GM12878 (cell line): ENCODE results near the gene CYP8B1. TPM values are rescaled to one million over a fixed set of nuclear protein-coding genes. Genes with fewer than 3 reads are reported as not detected.
"Not testable (repeated sequence)": the region's sequence is repeated elsewhere in the genome, so short reads cannot be mapped to it uniquely, and the experiment has no call there.

Experiments
- ATAC-seq: fragments of 200-7000 bp; cut with Tn5 transposase; 3 replicates; pipeline ENCODE4 v1.9.1; 2020; ENCODE audit warnings: mild to moderate bottlenecking, moderate library complexity
- BruUV-seq: library from RNA; stranded (reverse); fragments of 400-500 nt; replicated peaks from 2 replicates; lab custom pipeline; 2021; lab: Mats Ljungman, UMichigan
- CTCF ChIA-PET: fragments of 300-600 bp; sonication (Branson Sonifier 250); formaldehyde crosslinking; extraction: SDS; loops from one replicate; lab custom pipeline; 2021; ENCODE audit warnings: inconsistent platforms; lab: Yijun Ruan, JAX
- POLR2A ChIA-PET: fragments of 350-600 bp; formaldehyde crosslinking; extraction: SDS; loops from one replicate; lab custom pipeline; 2021; ENCODE audit warnings: inconsistent platforms; lab: Charles Lee
- RAD21 ChIA-PET: fragments of 300-600 bp; sonication (Branson Sonifier 250); formaldehyde crosslinking; loops from one replicate; lab custom pipeline; 2023; ENCODE audit warnings: antibody characterized with exemption; ENCODE audit not compliant: unreplicated experiment; lab: Charles Lee
- SMC1A ChIA-PET: fragments of 300-600 bp; sonication (Branson Sonifier 250); formaldehyde crosslinking; loops from one replicate; lab custom pipeline; 2023; ENCODE audit not compliant: unreplicated experiment, uncharacterized antibody; lab: Charles Lee
- DNase-seq: peaks from one replicate; pipeline ENCODE4 v3.0.0-alpha.2; 2011; ENCODE audit warnings: low read depth, low spot score
- FAIRE-seq: peaks from 3 replicates; lab custom pipeline; 2011; peaks lifted over from hg19 to GRCh38; lab: Jason Lieb, UNC
- H2AFZ ChIP-seq: 2 replicates; pipeline ENCODE4 v1.6.0; 2011; ENCODE audit warnings: low read depth, low read length, control low read depth; ENCODE audit not compliant: control insufficient read depth
- H3K27ac ChIP-seq: 2 replicates; pipeline ENCODE4 v1.5.1; 2011; ENCODE audit warnings: control low read depth; ENCODE audit not compliant: control insufficient read depth, insufficient read depth
- H3K27me3 ChIP-seq, 2 experiments: replicated peaks in 1 of 2; 2 replicates each; pipeline versions ENCODE4 v1.6.0 to v1.6.1; 2011; ENCODE audit warnings: low read length in 1 of 2; ENCODE audit not compliant: control insufficient read depth in 2 of 2, insufficient read depth in 2 of 2
- H3K36me3 ChIP-seq, 2 experiments: 2 replicates each; pipeline ENCODE4 v1.5.1; 2011; ENCODE audit warnings: low read length in 1 of 2; ENCODE audit not compliant: control insufficient read depth in 2 of 2, insufficient read depth in 2 of 2
- H3K4me1 ChIP-seq: 2 replicates; pipeline ENCODE4 v1.6.1; 2011; ENCODE audit warnings: mild to moderate bottlenecking, low read length, moderate library complexity, mixed read lengths; ENCODE audit not compliant: control insufficient read depth, insufficient read depth
- H3K4me2 ChIP-seq: 2 replicates; pipeline ENCODE4 v1.6.0; 2011; ENCODE audit warnings: control low read depth; ENCODE audit not compliant: control insufficient read depth, insufficient read depth
- H3K4me3 ChIP-seq: fragments of 200-600 bp; sonication (generic); 2 replicates; pipeline ENCODE4 v1.5.1; 2016
- H3K79me2 ChIP-seq: 2 replicates; pipeline ENCODE4 v1.6.0; 2011; ENCODE audit warnings: low read length; ENCODE audit not compliant: control insufficient read depth, insufficient read depth
- H3K9ac ChIP-seq: 2 replicates; pipeline ENCODE4 v1.8.0; 2011; ENCODE audit warnings: low read length, control low read depth, mixed read lengths; ENCODE audit not compliant: control insufficient read depth, insufficient read depth
- H3K9me3 ChIP-seq: replicated peaks from 3 replicates; pipeline ENCODE4 v1.5.1; 2011; ENCODE audit warnings: mild to moderate bottlenecking, low read length; ENCODE audit not compliant: control insufficient read depth, insufficient read depth
- H4K20me1 ChIP-seq: 2 replicates; pipeline ENCODE4 v1.6.0; 2011; ENCODE audit not compliant: control insufficient read depth, insufficient read depth
- GABPA ChIP-seq: IDR thresholded peaks from 2 replicates; pipeline ENCODE4 v1.6.1; 2014; ENCODE audit warnings: antibody characterized with exemption, low read depth, mild to moderate bottlenecking, inconsistent platforms
- NFIC ChIP-seq: IDR thresholded peaks from 2 replicates; pipeline ENCODE4 v1.6.1; 2012; ENCODE audit warnings: low read depth, mild to moderate bottlenecking, inconsistent platforms, low read length, moderate library complexity
- NRF1 ChIP-seq: conservative IDR thresholded peaks from 2 replicates; pipeline ENCODE4 v1.6.1; 2011; ENCODE audit warnings: mild to moderate bottlenecking, low read depth, low read length, improper control_type of control experiment
- PAX5 ChIP-seq: IDR thresholded peaks from 2 replicates; pipeline ENCODE4 v1.6.1; 2011; ENCODE audit warnings: low read depth, low read length, borderline replicate concordance
- SMARCA5 ChIP-seq: fragments of 450-650 bp; IDR thresholded peaks from 2 replicates; pipeline ENCODE4 v1.6.1; 2017; ENCODE audit warnings: mild to moderate bottlenecking
- YBX1 ChIP-seq: fragments of 450-650 bp; IDR thresholded peaks from 2 replicates; pipeline ENCODE4 v1.6.1; 2016; ENCODE audit warnings: antibody characterized with exemption
- WGBS: methylation state at CpG from one replicate; pipeline ENCODE4 v1.1.6; 2016; ENCODE audit warnings: low lambda C conversion rate; ENCODE audit not compliant: insufficient replicate concordance, insufficient coverage; ENCODE audit errors: missing lambda C conversion rate; 5-methylcytosine and 5-hydroxymethylcytosine counted together
- in situ Hi-C: fragments of 300-500 bp; cut with MboI; formaldehyde crosslinking; loops from 9 replicates; pipeline ENCODE4 v1.14.3; 2018; ENCODE audit warnings: mixed read lengths
- intact Hi-C: fragments of 100-400 bp; cut with micrococcal nuclease; formaldehyde crosslinking; loops from one replicate; pipeline ENCODE4 v1.14.2; 2022; ENCODE audit not compliant: unreplicated experiment
- polyA plus RNA-seq, 11 experiments: library from polyadenylated mRNA; depleted of rRNA in 4 of 11; unstranded in 6 of 11; stranded (reverse) in 5 of 11; fragments of >200 nt; fragmentation: Nextera tagmentation in 4 of 11; fragmentation: Illumina TruSeq in 1 of 11; extraction: Ambion mirVana in 4 of 11; extraction: Trizol in 1 of 11; gene quantifications; 1 replicate in 1 of 11; 2 replicates in 10 of 11; pipeline versions ENCODE4 v1.2.1 to v1.2.3, GENCODE V29; 2011 to 2016; ENCODE audit warnings: inconsistent platforms in 2 of 11, missing spikeins in 2 of 11, low read depth in 1 of 11
- total RNA-seq, 4 experiments: library from RNA; depleted of rRNA in 3 of 4; stranded (reverse); fragments of >200 nt in 3 of 4; fragmentation: Illumina TruSeq in 1 of 4; extraction: Trizol in 1 of 4; gene quantifications; 2 replicates each; pipeline versions ENCODE4 v1.2.1 to v1.2.3, GENCODE V29; 2013 to 2021

Gene CYP8B1
- total and polyA plus RNA-seq, 10 of the 15 experiments (the other 5 are each of a cell fraction or from before 2014, with no cell fraction given): 0.08 TPM; not detected in 9

DNA sequence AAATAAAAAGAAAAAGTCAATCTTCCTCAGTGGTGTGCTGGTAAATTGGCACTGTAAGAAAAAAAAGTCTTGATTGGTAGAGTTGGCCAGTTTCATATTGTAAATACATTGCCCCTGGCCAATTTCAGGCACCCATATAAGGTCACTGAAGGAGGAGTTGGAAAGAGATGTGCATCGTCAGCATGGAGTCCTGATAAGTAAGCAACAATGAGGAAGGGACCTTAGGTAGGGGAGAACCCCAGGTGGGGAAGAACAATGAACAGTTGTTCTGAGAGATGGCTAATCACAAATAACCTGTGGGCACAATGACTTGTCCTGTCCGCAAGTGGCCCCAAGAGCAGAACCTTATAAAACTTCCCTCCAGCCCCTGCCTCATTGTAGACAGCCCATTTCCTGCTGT lies 8.6 kb upstream of the CYP8B1 start:
- in situ Hi-C loops (no loop called here), intact Hi-C loops (no loop called here)
- no peaks in the 10 kb centered on the region for H4K20me1 ChIP-seq
- H2AFZ ChIP-seq: no peak overlapping the region
- no peak for FAIRE-seq
- 47% methylated on average over 2 of the region's 2 CpGs for WGBS
- DNase-seq: no peak
- no peaks in the 10 kb centered on the region for H3K79me2 ChIP-seq
- ATAC-seq: no peak
- TF ChIP-seq NFIC (no peak), GABPA (no peak), YBX1 (no peak), SMARCA5 (no peak), PAX5 (no peak), NRF1 (no peak)
- no peak overlapping the region for H3K27ac ChIP-seq
- H3K9ac ChIP-seq: no peak overlapping the region
- POLR2A ChIA-PET: no interaction called here
- H3K27me3 ChIP-seq: no peaks in the 10 kb centered on the region
- peaks cover 4% of the 10 kb centered on the region; the same call in 1 of the 2 replicates for H3K4me1 ChIP-seq
- no peaks in the 10 kb centered on the region; the same call in 1 of the 3 replicates for H3K9me3 ChIP-seq
- no TSS peak for BruUV-seq
- no peak overlapping the region for H3K4me3 ChIP-seq
- no peaks in the 10 kb centered on the region for H3K36me3 ChIP-seq
- H3K4me2 ChIP-seq: no peak overlapping the region
- CTCF ChIA-PET: no interaction called here
- RAD21 ChIA-PET: no interaction called here
- SMC1A ChIA-PET: no interaction called here

DNA sequence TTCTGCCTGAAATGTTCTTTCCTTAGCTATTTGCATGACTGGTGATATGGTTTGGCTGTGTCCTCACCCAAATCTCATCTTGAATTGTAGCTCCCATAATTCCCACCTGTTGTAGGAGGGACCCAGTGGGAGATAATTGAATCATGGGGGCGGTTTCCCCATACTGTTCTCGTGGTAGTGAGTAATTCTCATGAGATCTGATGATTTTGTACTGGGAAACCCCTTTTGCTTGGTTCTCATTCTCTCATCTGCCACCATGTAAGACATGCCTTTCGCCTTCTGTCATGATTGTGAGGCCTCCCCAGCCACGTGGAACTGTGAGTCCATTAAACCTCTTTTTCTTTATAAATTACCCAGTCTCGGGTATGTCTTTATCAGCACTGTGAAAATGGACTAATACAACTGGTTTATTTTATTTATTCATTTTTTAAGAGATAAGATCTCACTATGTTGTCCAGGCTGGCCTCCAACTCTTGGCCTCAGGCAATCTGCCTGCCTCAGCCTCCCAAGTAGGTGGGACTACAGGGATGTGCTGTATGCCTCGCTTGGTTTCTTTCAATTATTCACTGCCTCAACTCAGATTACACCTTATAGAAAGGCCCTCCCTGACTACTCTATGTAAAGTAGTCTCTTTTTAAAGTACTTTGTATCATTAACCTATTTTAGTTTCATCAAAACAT lies 7.7 kb upstream of the CYP8B1 start:
- H3K36me3 ChIP-seq, POLR2A ChIA-PET, H3K27ac ChIP-seq, H3K9me3 ChIP-seq, ATAC-seq, H3K4me2 ChIP-seq, H2AFZ ChIP-seq, BruUV-seq, RAD21 ChIA-PET, H3K9ac ChIP-seq, H3K4me1 ChIP-seq, H3K27me3 ChIP-seq, H4K20me1 ChIP-seq, FAIRE-seq, in situ Hi-C loops, DNase-seq, H3K79me2 ChIP-seq, H3K4me3 ChIP-seq, intact Hi-C loops: not testable (repeated sequence)
- ChIA-PET SMC1A (interaction anchor here (1.1 kb wide), 2 partner anchors 10 to 104 kb away, joined by 3 to 4 read pairs; no protein-coding TSS in a partner anchor), CTCF (interaction anchor here (2.5 to 3.6 kb wide), 4 partner anchors 13 to 104 kb away, joined by 16 to 35 read pairs (median 27); no protein-coding TSS in a partner anchor)
- WGBS: 12% methylated on average over 6 of the region's 6 CpGs
